H1 (cell line): ENCODE measurements around the gene TCF7L1. TPM values are rescaled to one million over a fixed set of nuclear protein-coding genes. Genes with fewer than 3 reads are reported as not detected.

Experiments used
- CHD2 ChIP-seq: IDR thresholded peaks from 2 replicates; pipeline ENCODE4 v1.6.1; 2012; ENCODE audit warnings: low read length, improper control_type of control experiment
- PHF8 ChIP-seq: fragments of 200-600 bp; sonication (generic); conservative IDR thresholded peaks from 2 replicates; pipeline ENCODE4 v1.7.1; 2012; ENCODE audit warnings: low read depth, mild to moderate bottlenecking, inconsistent platforms, low read length, moderate library complexity
- POLR2AphosphoS5 ChIP-seq: IDR thresholded peaks from 2 replicates; pipeline ENCODE4 v1.6.1; 2011; ENCODE audit warnings: low read depth, low read length
- RNF2 ChIP-seq: fragments of 200-900, 300-1000 bp; sonication (generic); IDR thresholded peaks from 2 replicates; pipeline ENCODE4 v1.7.1; 2016; ENCODE audit warnings: borderline replicate concordance, low read depth, mild to moderate bottlenecking, antibody characterized with exemption, low read length; ENCODE audit not compliant: poor library complexity, severe bottlenecking; ENCODE audit errors: missing control alignments
- SIX5 ChIP-seq: IDR thresholded peaks from 2 replicates; pipeline ENCODE4 v1.6.1; 2011; ENCODE audit warnings: mild to moderate bottlenecking, low read depth, low read length
- TCF12 ChIP-seq: IDR thresholded peaks from 2 replicates; pipeline ENCODE4 v1.6.1; 2011; ENCODE audit warnings: low read depth, mild to moderate bottlenecking, low read length
- polyA plus RNA-seq, 7 experiments: library from polyadenylated mRNA; depleted of rRNA in 3 of 7; stranded (reverse) in 5 of 7; unstranded in 2 of 7; fragments of >200 nt in 5 of 7; fragments of 200-250 nt in 2 of 7; gene quantifications; 1 replicate in 5 of 7; 2 replicates in 1 of 7; 4 replicates in 1 of 7; pipeline versions ENCODE4 v1.2.1 to v1.2.3, GENCODE V29; 2011 to 2013; ENCODE audit warnings: missing spikeins in 2 of 7, mixed read lengths in 2 of 7
- total RNA-seq: library from RNA; stranded (reverse); fragmentation: NEBNext Ultra II Directional; extraction: Animal tissue kit (Norgen Biotek cat#: 25700); gene quantifications from 2 replicates; pipeline ENCODE4 v1.2.1, GENCODE V29; 2021
- TF ChIP-seq, protein P1 (sequence below): IDR thresholded peaks from 2 replicates; pipeline ENCODE4 v1.6.1; 2011; ENCODE audit warnings: low read length, improper control_type of control experiment
- TF ChIP-seq, protein P2 (sequence below): IDR thresholded peaks from 2 replicates; pipeline ENCODE4 v1.6.1; 2011; ENCODE audit warnings: low read depth, mild to moderate bottlenecking, low read length; ENCODE audit not compliant: insufficient read depth

TCF7L1 gene
- total and polyA plus RNA-seq, 2 of the 8 experiments (the other 6 are each of a cell fraction or from before 2014, with no cell fraction given) = 27.5 to 108 TPM

DNA sequence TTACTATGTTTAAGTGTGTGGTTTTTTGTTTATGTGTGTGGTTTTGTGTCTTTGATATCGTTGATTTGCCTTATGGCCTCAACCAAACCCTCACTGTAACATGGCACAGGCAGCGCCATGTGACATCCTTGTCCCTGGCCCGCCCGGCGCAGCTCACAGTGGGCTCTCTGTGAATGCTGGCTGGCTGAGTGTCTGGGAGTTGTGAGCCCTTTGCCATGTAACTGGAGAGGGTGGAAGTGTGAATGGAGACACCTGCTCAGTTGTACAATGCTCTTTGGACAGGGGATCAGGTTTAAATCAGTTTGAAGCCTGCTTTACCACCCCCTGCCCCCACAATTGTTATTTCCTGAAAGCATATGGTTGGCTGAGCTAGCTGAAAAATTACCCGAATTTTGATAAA is 41.8 kb downstream of the TCF7L1 start (continued):
- TF ChIP-seq RNF2 (no peak), PHF8 (no peak), SIX5 (no peak), CHD2 (no peak), TCF12 (no peak), POLR2AphosphoS5 (no peak)
- TF ChIP-seq, protein P1, sequence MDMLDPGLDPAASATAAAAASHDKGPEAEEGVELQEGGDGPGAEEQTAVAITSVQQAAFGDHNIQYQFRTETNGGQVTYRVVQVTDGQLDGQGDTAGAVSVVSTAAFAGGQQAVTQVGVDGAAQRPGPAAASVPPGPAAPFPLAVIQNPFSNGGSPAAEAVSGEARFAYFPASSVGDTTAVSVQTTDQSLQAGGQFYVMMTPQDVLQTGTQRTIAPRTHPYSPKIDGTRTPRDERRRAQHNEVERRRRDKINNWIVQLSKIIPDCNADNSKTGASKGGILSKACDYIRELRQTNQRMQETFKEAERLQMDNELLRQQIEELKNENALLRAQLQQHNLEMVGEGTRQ = no peak
- TF ChIP-seq, protein P2, sequence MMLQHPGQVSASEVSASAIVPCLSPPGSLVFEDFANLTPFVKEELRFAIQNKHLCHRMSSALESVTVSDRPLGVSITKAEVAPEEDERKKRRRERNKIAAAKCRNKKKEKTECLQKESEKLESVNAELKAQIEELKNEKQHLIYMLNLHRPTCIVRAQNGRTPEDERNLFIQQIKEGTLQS = no peak
- TF ChIP-seq, all 59 proteins: peak for 0
